22Rv1 (cell line): ENCODE data around the gene SLC26A8.

ENCODE experiments used
- CTCF ChIP-seq: fragments of 450-650 bp; IDR thresholded peaks from 2 replicates; pipeline ENCODE4 v1.5.1; 2017; ENCODE audit warnings: mild to moderate bottlenecking
- ZFX ChIP-seq: fragments of 450-650 bp; IDR thresholded peaks from 2 replicates; pipeline ENCODE4 v1.6.1; 2017; ENCODE audit warnings: antibody characterized with exemption, borderline replicate concordance

GRCh38 chr6:36064770-36065396 is 40.4 kb upstream of the SLC26A8 start:
- TF ChIP-seq CTCF (no peak), ZFX (no peak)
